Neural progenitor cell (in vitro differentiated cells): Measurements from ENCODE around the gene TUSC2.

ENCODE experiments used
- EZH2phosphoT487 ChIP-seq: fragments of 200-600 bp; sonication (generic); IDR thresholded peaks from 2 replicates; pipeline ENCODE4 v1.6.1; 2017; ENCODE audit warnings: antibody characterized with exemption
- TF ChIP-seq, protein P1 (sequence below): fragments of 200-600 bp; sonication (generic); IDR thresholded peaks from 2 replicates; pipeline ENCODE4 v1.5.1; 2017; ENCODE audit warnings: antibody characterized with exemption, mild to moderate bottlenecking

DNA sequence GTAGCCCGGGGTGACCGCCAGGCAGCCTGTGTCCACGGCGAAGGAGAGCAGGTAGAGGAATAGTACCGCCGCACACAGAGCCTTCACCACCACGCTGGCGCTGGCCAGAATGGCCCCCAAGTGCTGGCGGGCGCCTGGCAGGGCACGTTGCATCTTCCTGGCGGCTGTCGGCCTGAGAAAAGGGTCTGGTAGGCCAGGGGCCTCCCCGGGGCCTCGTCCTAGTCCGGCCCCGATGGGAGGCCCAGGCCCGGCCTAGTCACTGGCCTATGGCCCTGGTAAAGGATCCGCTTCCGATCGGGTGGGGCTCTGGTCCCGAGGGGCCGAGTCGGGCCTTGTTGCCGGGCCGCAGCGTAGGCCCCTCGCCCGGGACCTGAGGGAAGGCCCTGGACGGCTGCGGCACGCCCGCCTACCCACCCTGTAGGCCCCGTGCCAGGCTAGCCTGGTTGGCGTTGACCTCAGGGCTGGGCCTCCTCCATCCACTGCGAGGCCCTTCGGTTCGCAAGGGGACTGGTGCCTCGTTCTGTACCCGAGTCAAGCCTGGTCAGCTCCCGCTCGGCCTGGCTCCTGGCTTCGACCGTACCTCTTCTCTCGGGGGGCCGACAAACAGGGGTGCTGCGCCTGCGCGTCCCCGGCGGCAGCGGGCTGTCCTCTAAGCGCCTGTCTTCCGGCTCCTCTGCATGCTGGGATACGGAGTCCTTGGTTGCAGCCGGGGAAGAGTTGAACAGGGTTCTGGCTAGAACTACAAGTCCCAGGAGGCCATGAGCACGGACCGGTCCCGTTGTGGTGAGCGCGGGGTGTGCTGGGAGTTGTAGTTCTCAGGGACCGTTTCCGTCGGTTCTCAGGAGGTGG lies 31.1 kb upstream of the TUSC2 start, which contains the start of gene TMEM115:
- TF ChIP-seq, protein P1, sequence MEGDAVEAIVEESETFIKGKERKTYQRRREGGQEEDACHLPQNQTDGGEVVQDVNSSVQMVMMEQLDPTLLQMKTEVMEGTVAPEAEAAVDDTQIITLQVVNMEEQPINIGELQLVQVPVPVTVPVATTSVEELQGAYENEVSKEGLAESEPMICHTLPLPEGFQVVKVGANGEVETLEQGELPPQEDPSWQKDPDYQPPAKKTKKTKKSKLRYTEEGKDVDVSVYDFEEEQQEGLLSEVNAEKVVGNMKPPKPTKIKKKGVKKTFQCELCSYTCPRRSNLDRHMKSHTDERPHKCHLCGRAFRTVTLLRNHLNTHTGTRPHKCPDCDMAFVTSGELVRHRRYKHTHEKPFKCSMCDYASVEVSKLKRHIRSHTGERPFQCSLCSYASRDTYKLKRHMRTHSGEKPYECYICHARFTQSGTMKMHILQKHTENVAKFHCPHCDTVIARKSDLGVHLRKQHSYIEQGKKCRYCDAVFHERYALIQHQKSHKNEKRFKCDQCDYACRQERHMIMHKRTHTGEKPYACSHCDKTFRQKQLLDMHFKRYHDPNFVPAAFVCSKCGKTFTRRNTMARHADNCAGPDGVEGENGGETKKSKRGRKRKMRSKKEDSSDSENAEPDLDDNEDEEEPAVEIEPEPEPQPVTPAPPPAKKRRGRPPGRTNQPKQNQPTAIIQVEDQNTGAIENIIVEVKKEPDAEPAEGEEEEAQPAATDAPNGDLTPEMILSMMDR, result no peak
- TF ChIP-seq EZH2phosphoT487, result no peak
